ENCODE data around the gene MAML3.

DNA sequence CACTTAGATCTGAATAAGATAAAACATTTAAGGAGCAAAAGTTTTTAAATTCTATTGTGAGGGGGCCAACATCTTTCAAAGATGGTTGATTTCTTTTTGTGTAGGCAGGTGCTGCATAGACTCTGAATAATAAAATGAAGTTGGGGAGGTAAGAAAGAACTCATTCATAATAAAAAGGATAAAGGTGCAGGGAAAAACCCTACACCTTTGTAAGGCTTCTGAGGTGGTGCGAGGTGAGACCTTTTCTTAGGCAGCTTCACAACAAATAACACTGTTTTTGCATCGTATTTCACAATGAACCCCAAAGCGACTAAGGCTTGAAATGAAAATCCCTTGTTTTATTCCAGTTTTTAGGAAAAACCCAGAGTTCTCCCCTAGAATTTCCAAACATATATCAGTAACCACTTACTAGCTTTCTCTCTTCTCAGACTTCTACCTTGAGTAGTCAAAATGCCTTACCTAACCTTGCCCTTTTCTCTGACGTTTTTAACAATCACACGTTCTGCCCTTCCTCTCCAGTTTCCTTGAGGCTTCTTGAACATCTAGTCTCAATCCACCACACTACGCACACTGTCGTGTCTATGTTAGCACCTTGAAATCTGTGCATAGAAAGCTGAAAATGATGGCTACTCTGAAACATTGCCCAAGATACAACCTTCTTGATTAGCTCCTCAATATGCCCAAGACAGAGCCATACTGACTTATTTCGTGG, 30.2 kb downstream of the MAML3 start:
- TF ChIP-seq BHLHE40 (IDR thresholded peaks at IDR 0.05; ENCODE audit: borderline replicate concordance), result no peak
- TF ChIP-seq ARNT (IDR thresholded peaks at IDR 0.05), result no peak
- no peak for TF ChIP-seq ZNF384 (IDR thresholded peaks at IDR 0.05)
- TF ChIP-seq, protein P1, sequence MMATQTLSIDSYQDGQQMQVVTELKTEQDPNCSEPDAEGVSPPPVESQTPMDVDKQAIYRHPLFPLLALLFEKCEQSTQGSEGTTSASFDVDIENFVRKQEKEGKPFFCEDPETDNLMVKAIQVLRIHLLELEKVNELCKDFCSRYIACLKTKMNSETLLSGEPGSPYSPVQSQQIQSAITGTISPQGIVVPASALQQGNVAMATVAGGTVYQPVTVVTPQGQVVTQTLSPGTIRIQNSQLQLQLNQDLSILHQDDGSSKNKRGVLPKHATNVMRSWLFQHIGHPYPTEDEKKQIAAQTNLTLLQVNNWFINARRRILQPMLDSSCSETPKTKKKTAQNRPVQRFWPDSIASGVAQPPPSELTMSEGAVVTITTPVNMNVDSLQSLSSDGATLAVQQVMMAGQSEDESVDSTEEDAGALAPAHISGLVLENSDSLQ (IDR thresholded peaks at IDR 0.05), result no peak
- TF ChIP-seq FOXA1 (IDR thresholded peaks at IDR 0.05), result no peak
- no peak for TF ChIP-seq FOXM1 (IDR thresholded peaks at IDR 0.05; ENCODE audit: borderline replicate concordance)
- TF ChIP-seq ELF4 (IDR thresholded peaks at IDR 0.05), result no peak
- TF ChIP-seq HDGF (IDR thresholded peaks at IDR 0.05; ENCODE audit: borderline replicate concordance), result no peak
- TF ChIP-seq L3MBTL2 (conservative IDR thresholded peaks at IDR 0.05), result no peak
- TF ChIP-seq TARDBP (IDR thresholded peaks at IDR 0.05), result no peak
- TF ChIP-seq SUZ12 (IDR thresholded peaks at IDR 0.05), result no peak
- no peak for TF ChIP-seq SP1 (IDR thresholded peaks at IDR 0.05)
- TF ChIP-seq NFRKB (IDR thresholded peaks at IDR 0.05), result no peak
